HG02981 (cell line): ENCODE results near the gene DENR.

ENCODE experiments used
- ATAC-seq: cut with Tn5 transposase; IDR thresholded peaks from one replicate; pipeline ENCODE4 v1.9.1; 2021; ENCODE audit warnings: mild to moderate bottlenecking, moderate library complexity; ENCODE audit not compliant: unreplicated experiment

DENR gene

DNA sequence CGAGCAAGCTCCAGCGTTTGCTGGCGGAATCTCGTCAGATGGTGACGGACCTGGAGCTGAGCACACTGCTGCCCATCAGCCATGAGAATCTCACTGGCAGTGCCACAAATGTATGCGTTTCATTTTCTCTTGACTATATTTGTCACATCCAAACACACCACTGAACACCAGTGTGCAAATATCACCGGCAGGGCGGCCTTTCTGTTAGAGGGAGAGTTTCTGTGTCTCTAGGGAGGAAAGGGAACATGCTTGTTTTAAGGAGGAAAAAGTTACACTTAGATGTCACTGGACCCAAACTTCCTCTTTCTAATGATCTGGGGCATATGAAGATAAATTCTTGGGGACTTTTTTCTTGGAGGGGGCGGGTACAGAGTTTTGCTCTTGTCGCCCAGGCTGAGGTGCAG lies 60.7 kb downstream of the DENR start:
- ATAC-seq, result no peak

DNA sequence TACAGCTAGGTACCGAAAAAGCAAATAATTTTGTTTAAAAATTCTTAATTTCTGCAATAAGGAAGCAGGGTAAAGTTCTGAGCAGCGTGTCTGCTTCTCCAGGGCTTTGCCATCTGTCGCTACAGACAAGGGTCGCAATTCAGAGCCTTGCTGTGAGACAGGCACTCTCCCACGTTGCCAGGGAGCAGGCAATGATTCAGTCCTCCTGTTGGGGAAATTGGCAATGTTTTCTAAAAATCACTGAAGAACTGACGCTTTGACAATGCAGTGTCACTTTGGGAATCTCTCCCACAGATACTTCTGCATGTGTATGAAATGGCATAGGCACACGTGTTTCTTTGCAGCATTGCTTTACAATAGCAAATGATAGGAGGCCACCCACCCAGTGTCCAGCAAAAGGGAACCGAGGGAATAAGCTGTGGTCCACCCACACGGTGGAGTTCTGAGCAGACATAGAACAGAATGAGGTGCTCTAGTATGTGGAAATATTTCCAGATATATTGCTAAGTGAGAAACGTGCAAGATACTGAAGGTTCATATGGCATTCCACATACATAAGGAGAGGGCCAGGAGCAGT lies 66.7 kb downstream of the DENR start:
- no peak for ATAC-seq

DNA sequence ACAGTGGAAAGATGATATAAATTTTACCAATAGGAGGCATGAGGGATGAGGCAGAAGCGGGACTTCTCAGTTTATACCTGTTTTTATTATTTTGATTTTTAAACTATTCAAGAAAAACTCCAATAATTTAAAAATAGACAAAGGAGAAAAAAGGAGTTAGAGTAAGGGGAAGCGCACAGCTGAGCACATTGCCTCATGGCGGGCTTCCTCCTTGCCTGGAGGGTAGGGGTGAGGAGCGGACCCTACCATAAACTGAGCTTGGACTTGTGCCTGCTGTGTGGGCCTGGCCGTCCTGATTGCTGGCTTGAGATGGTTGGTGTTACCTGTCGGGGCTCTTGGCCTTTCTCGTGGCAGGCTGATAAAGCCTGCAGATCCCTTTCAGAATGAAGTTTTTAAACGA lies 67.5 kb downstream of the DENR start:
- ATAC-seq, result no peak
